H7 (cell line): ENCODE measurements around the gene GRIK4. TPM values are rescaled to one million over a fixed set of nuclear protein-coding genes. Genes with fewer than 3 reads are reported as not detected.
A peak's percentile ranks its signal among the peaks of the same experiment; 100 is the strongest.
"Not testable (repeated sequence)": the region's sequence is repeated elsewhere in the genome, so short reads cannot be mapped to it uniquely, and the experiment has no call there.

ENCODE experiments used
- DNase-seq: peaks from one replicate; pipeline ENCODE4 v3.0.0; 2012
- H3K27me3 ChIP-seq: 2 replicates; pipeline ENCODE4 v1.6.0; 2011; ENCODE audit warnings: mild to moderate bottlenecking, low read length; ENCODE audit not compliant: control insufficient read depth, insufficient read depth
- H3K36me3 ChIP-seq: replicated peaks from 2 replicates; pipeline ENCODE4 v1.5.1; 2011; ENCODE audit warnings: low read length; ENCODE audit not compliant: control insufficient read depth, insufficient read depth
- H3K4me3 ChIP-seq: 2 replicates; pipeline ENCODE4 v1.5.1; 2011; ENCODE audit warnings: low read depth, mild to moderate bottlenecking, control low read depth, low read length, moderate library complexity; ENCODE audit not compliant: insufficient read depth
- total RNA-seq: library from RNA; depleted of rRNA; stranded (reverse); fragments of >200 nt; shearing (Covaris generic); gene quantifications from 2 replicates; pipeline ENCODE4 v1.2.3, GENCODE V29; 2014

GRIK4 gene
- total RNA-seq, 1 experiment from 2014 or later: 1.0 TPM

GRCh38 chr11:120784566-120785251 is 273.2 kb downstream of the GRIK4 start:
- H3K27me3 ChIP-seq: no peaks in the 10 kb centered on the region
- H3K36me3 ChIP-seq: no peaks in the 10 kb centered on the region
- H3K4me3 ChIP-seq: no peak overlapping the region
- DNase-seq: no peak

GRCh38 chr11:120785576-120785975 is 274.0 kb downstream of the GRIK4 start:
- DNase-seq: no peak
- Histone ChIP-seq H3K27me3 (no peaks in the 10 kb centered on the region), H3K4me3 (no peak overlapping the region), H3K36me3 (no peaks in the 10 kb centered on the region)

GRCh38 chr11:120786206-120786735 is 274.7 kb downstream of the GRIK4 start:
- no peak for DNase-seq
- Histone ChIP-seq H3K4me3 (no peak overlapping the region), H3K27me3 (no peaks in the 10 kb centered on the region), H3K36me3 (no peaks in the 10 kb centered on the region)

- not testable (repeated sequence) for DNase-seq, H3K27me3 ChIP-seq, H3K36me3 ChIP-seq, H3K4me3 ChIP-seq
Observed at GRCh38 chr11:120787224-120787623, 275.7 kb downstream of the GRIK4 start.

GRCh38 chr11:120789391-120789790 is 277.8 kb downstream of the GRIK4 start:
- Histone ChIP-seq H3K36me3 (no peaks in the 10 kb centered on the region), H3K27me3 (no peaks in the 10 kb centered on the region; the same call in 1 of the 2 replicates), H3K4me3 (no peak overlapping the region)
- no peak for DNase-seq

- Histone ChIP-seq H3K27me3 (no peaks in the 10 kb centered on the region; the same call in 1 of the 2 replicates), H3K4me3 (no peak overlapping the region), H3K36me3 (no peaks in the 10 kb centered on the region)
- no peak for DNase-seq
Observed at GRCh38 chr11:120792306-120792705, 280.8 kb downstream of the GRIK4 start.

- H3K27me3 ChIP-seq: no peaks in the 10 kb centered on the region; the same call in 1 of the 2 replicates
- H3K36me3 ChIP-seq: no peaks in the 10 kb centered on the region
- DNase-seq: no peak
- H3K4me3 ChIP-seq: no peak overlapping the region
Observed at GRCh38 chr11:120793150-120793549, 281.6 kb downstream of the GRIK4 start.

GRCh38 chr11:120793806-120794479 is 282.4 kb downstream of the GRIK4 start:
- Histone ChIP-seq H3K27me3 (no peaks in the 10 kb centered on the region; the same call in 1 of the 2 replicates), H3K4me3 (no peak overlapping the region)
- no peak for DNase-seq

GRCh38 chr11:120794748-120795147 is 283.2 kb downstream of the GRIK4 start:
- no peaks in the 10 kb centered on the region; the same call in 1 of the 2 replicates for H3K27me3 ChIP-seq
- H3K36me3 ChIP-seq: no peaks in the 10 kb centered on the region
- DNase-seq: peak; percentile 41
- H3K4me3 ChIP-seq: no peak overlapping the region

More at GRCh38 chr11:120793806-120794479, 282.4 kb downstream of the GRIK4 start:
- no peaks in the 10 kb centered on the region for H3K36me3 ChIP-seq

- Histone ChIP-seq H3K36me3 (no peaks in the 10 kb centered on the region), H3K27me3 (no peaks in the 10 kb centered on the region; the same call in 1 of the 2 replicates), H3K4me3 (no peak overlapping the region)
- DNase-seq: peak; percentile 48
Observed at GRCh38 chr11:120795185-120795584, 283.6 kb downstream of the GRIK4 start.

GRCh38 chr11:120797143-120797542 is 285.6 kb downstream of the GRIK4 start:
- Histone ChIP-seq H3K27me3 (no peaks in the 10 kb centered on the region; the same call in 1 of the 2 replicates), H3K36me3 (no peaks in the 10 kb centered on the region), H3K4me3 (no peak overlapping the region)
- no peak for DNase-seq

- H3K4me3 ChIP-seq: no peak overlapping the region
- peak; percentile 65 for DNase-seq
- H3K36me3 ChIP-seq: no peaks in the 10 kb centered on the region
- no peaks in the 10 kb centered on the region; the same call in 1 of the 2 replicates for H3K27me3 ChIP-seq
Observed at GRCh38 chr11:120798854-120799253, 287.3 kb downstream of the GRIK4 start.

GRCh38 chr11:120800206-120800605 is 288.7 kb downstream of the GRIK4 start:
- Histone ChIP-seq H3K27me3 (no peaks in the 10 kb centered on the region), H3K36me3 (no peaks in the 10 kb centered on the region), H3K4me3 (no peak overlapping the region)
- DNase-seq: no peak

- Histone ChIP-seq H3K27me3 (no peaks in the 10 kb centered on the region), H3K4me3 (no peak overlapping the region), H3K36me3 (no peaks in the 10 kb centered on the region)
- peak; percentile 84 for DNase-seq
Observed at GRCh38 chr11:120801801-120802689, 290.5 kb downstream of the GRIK4 start.
